ENCODE data around the gene SULT1B1.
"Not testable (repeated sequence)": the region's sequence is repeated elsewhere in the genome, so short reads cannot be mapped to it uniquely, and the experiment has no call there.

The SULT1B1 gene

DNA sequence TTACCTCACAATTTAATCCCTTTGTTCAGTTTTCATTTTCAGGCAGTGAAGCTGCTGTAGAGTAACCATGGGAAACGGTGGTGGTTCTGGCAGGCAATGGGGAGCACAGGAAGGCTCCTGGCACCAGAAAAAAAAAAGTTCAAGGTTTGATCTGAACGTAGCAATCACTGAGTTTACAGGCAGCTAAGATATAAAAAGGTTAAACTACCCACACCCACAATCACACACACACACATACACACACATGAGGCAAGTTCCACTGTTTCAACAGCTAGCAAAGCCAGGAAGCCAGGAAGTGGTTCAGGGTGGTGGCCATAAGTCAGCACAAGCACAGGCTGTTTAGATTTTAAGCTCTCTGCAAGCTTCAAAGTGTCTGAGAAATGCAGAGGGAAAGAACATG, at the start of gene SULT1B1:
TSS of gene SULT1B1 (minus strand) at position 166 of the 400 bp plus-strand sequence. CDS start 5,403 bp downstream, outside the sequence.
- DNase-seq: peak; percentile 68

GRCh38 chr4:69800599-69800998, 40.2 kb upstream of the SULT1B1 start:
- no peak for DNase-seq

GRCh38 chr4:69799337-69799736, 38.9 kb upstream of the SULT1B1 start:
- no peak for DNase-seq

DNA sequence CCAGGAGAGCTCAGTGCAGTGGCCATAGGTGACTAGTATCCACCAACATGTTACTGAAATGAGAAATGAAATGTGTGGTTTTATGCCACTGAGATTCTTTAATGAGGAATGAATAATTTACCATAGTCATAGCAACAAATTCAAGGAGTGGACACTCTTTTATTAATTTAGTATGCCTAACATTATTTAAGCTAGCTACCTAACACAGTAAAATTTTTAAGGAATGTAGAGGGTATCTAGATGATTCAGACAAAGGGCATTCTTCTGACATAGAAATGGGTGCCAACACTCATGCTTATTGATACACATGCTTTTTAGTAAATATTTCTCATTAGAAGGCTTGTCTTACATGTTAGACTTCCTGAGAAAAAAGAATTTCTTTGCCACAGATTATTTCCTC, 33.3 kb upstream of the SULT1B1 start:
- DNase-seq: no peak

DNA sequence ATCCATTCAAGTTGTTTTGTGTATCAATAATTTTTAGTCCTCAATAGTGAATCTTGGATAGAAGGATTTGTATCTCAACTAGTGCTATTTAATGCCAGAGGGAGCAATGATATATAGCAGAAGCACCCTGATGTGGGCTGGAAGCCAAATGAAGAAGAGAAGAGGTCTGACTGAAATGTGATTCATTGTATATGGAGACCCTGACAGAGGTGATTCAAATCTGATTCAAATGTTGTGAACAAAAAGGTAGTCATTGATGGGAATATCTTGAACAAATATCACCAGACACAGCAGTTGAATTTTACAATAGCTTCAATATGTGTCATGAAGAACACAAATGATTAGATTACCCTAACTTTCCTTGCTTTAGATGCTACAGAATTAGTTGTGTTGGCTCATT, 27.5 kb upstream of the SULT1B1 start:
- DNase-seq: no peak

- DNase-seq: no peak
Observed at GRCh38 chr4:69786547-69786946, 26.1 kb upstream of the SULT1B1 start.

GRCh38 chr4:69785211-69785831, 24.9 kb upstream of the SULT1B1 start:
- DNase-seq: no peak

- DNase-seq: no peak
Observed at GRCh38 chr4:69782651-69783310, 22.4 kb upstream of the SULT1B1 start.

GRCh38 chr4:69781458-69782418, 21.3 kb upstream of the SULT1B1 start:
- DNase-seq: no peak

GRCh38 chr4:69780141-69780540, 19.7 kb upstream of the SULT1B1 start:
- no peak for DNase-seq

- no peak for DNase-seq
Observed at GRCh38 chr4:69776696-69777095, 16.3 kb upstream of the SULT1B1 start.

DNA sequence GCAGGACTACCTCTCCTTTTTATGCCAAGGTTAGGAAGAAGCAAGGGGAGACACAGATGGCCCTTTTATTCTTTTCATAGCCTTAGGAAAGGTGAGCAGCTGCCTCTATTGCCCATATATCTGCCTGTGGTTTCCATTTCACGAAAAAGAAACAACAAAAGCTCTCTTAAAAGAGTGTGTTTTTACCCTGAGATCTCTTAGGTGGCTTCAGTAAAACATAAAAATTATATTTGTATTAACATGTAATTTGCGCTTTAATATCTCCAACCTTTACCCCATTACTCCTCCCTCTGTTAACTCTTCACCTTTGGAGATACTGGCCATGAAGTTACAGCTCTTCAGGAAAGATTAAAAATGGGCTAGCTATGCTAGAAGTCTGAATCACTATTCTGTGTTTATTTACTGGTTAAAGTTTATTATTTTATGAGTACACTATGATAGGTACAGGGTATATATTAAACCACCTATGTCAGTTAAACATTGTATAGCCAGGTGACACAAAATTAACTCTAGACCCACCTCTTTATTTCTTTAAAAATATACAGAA, 15.0 kb upstream of the SULT1B1 start:
- DNase-seq: no peak

DNA sequence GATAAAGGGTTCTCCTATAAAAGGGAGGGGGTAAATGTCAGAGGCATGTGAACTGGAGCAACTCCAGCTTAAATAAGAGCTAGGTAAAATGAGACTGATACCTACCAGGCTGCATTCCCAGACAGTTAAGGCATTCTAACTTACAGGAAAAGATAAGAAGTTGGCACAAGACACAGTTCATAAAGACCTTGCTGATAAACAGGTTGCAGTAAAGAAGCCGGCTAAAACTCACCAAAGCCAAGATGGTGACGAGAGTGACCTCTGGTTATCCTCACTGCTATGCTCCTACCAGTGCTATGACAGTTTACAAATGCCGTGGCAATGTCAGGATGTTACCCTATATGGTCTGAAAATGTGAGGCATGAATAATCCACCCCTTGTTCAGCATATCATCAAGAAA, 13.1 kb upstream of the SULT1B1 start:
- no peak for DNase-seq

DNA sequence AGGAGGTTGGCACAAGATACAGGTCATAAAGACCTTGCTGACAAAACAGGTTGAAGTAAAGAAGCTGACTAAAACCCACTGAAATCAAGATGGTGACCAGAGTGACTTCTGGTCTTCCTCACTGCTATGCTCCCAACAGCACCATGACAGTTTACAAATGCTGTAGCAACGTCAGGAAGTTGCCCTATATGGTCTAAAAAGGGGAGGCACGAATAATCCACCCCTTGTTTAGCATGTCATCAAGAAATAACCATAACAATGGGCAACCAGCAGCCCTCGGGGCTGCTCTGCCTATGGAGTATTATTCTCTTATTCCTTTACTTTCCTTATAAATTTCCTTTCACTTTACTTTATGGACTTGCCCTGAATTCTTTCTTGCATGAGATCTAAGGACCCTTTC, 8.1 kb upstream of the SULT1B1 start:
- DNase-seq: not testable (repeated sequence)

DNA sequence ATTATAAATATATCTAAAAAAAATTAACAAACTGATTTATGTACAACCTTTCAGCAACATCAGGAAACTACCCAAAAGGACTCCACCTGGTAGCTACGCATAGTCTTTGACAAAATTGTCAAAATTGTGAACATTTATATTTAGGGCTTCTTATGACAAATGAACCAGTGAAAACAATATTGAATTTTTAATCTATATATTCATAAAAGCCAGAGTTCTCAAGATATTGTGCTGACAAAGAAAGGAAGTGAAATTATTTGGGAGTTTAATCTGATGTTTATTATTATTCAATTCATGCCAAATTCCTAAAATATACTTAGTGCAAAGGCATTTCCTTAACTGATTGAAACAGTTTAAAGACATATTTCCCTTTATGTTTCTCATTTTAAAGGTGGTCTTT, 5.3 kb upstream of the SULT1B1 start:
- DNase-seq: no peak

DNA sequence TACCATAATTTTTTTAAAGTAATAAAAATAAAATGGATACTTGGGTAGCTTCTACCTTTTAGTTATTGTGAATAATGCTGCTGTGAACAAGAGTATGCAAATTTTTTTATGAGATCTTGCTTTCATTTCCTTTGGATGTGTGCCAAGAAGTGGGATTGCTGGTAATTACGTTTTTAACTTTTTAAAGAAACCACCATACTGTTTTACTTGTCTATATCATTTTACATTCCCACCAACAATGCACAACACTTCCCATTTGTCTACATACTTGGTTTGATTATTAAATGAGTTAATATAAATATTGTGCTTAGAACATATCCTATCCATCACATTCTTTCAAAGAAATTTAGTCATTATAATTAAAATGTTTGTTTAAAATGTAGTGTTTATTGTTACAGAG, 3.9 kb upstream of the SULT1B1 start:
- no peak for DNase-seq

DNA sequence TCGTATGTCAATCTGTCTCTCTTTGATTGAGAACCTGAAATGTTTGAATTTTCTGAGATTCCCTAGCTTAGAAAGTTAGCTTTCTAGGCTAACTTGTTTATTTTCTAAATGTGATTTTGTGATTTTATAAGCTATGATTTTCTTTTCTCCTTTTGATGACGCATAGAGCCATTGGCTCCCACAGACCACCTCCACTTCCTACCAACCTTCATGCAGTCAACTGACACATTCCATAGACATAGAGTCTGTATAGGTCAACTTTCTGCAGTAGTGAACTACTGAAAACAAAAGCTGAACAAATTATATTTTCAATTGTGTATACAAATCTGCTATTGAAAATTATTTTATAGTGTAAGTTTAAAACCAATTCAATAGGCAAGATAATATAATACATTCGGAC, 2.8 kb upstream of the SULT1B1 start:
- no peak for DNase-seq

DNA sequence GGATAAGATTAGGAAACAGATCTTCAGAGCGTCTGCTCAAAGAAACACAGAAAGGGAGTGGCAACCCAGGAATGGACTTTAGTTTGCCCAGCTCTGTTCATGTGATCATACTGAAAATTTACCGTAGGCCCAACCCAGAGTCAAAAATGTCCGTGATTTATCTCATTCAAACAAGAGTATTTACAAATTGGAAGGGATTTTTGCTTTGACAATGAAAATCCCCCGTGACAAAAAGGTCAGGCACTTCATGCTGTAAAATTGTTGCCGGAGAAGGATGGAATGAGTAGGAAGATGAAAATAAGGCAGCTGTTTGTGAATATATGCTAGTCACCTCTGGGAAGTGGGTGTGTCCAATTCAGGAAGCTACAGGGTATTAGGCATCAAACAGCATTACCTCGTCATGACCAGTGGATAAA, 1.2 kb downstream of the SULT1B1 start:
- DNase-seq: no peak

- no peak for DNase-seq
Observed at GRCh38 chr4:69757464-69757863, 3.0 kb downstream of the SULT1B1 start.

DNA sequence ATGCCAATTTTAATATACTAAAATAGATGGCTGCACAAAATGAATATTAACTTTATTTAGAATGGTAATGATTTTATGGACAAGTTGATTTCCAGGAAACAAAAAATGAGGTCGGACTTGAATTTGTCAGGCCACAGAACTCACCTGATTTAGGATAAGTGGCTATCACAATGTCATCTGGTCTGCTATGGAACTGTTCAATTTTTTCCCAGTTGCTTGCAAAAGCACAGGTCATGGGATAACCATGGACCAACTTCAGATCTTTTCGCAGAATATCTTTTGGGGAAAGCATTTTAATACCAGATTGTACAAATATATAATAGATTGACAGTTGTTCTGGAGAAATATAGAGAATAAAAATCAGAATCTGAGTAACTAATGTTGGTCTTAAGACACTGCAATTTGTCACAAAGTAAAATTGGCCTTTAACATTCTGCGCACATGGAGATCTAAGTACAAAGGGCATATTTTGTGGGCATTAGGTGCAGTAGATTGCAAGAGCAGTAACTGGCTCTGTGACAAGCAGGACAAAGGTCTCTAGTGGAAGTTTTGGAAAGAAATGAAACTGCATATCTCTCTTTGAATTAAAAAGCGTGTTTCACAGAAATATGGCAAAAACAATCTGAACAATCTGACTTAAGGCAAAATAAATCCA, 5.4 kb downstream of the SULT1B1 start:
- no peak for DNase-seq

DNA sequence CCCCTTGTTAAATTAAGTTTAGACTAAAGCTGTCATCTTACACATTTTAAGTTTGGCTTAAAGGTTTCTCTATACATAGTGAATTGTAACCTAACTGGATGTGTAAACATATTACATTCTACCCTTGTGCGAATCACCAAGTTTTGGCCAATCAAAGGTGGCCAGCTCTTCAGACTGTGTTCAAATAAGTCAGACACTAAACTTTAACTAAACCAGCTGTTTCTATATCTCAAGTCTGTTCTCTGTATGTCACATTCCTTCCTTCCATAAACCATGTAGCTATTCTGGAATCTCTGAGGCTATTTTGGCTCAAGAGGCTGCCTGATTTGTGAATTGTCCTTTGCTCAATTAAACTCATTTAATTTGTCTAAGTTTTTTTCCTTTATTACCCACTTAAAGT, 6.7 kb downstream of the SULT1B1 start:
- DNase-seq: no peak

DNA sequence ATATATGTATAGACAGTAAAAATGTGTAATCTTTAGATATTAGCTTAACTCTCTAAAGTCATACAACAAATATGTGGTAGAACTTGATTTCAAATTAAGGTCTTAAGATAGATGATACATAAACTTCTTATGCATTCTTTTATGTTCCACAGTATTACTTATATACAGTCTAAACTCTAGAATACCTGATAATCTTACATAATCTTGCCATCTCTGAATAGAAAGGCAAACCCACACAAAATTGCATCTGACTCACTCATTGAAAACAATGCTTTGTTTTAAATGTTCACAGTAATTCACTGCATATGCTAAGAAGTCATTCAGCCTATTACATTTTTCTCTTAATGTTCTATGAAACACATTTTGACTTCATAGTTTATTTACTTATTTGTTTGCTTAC, 10.1 kb downstream of the SULT1B1 start:
- DNase-seq: no peak

DNA sequence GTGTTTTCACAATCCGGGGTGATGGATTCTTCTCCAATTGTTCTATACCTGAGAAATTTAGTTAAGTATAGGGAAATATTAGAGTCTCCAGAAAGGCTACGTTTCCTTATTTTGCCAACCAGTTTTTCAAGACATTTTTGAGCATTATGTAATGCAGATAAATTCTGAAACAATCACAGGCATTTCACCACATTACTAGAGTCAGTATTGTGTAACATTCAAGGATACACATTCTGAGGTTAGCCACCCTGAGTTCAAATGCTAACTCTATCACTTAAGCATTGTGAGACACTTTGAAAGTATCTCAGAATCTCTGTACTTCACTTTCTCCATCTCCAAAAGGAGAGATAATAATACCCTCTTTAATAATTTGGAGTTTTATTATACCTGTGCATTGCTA, 10.6 kb downstream of the SULT1B1 start:
- no peak for DNase-seq
